NCI-H526 (cell line): ENCODE data around the gene SELENOK.

Experiments
- DNase-seq, 2 experiments: peaks; one replicate each; lab custom pipeline; 2025; lab: John Stamatoyannopoulos, UW

Gene SELENOK

GRCh38 chr3:53891497-53892285, at the start of gene SELENOK:
Gene SELENOK, minus strand, starts transcription at chr3:53891859.
- DNase-seq: peak; percentile 97 to 98

- DNase-seq: no peak
These were observed 49.5 kb upstream of the SELENOK start for GRCh38 chr3:53941184-53941583.

DNA sequence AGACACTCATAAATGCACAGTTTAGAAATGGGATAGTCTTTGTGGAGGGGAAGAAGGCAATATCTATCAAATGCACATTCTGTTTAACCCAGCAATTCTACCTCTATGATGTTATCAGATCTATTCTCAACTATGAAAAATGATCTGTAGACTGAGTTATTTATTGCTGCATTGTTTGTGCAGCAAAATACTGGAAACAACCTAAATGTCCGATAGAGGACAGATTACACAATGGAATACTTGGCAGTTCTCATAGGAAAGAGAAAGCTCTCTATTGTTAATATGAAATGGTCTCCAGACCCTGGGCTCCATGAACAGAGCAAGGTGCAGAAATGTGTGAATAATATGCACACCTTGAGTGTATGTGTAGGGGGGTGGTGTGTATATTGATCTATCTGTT, 49.0 kb upstream of the SELENOK start:
- no peak for DNase-seq

GRCh38 chr3:53939813-53940212, 48.2 kb upstream of the SELENOK start:
- peak in 1 of 2 experiments; percentile 28 for DNase-seq

DNA sequence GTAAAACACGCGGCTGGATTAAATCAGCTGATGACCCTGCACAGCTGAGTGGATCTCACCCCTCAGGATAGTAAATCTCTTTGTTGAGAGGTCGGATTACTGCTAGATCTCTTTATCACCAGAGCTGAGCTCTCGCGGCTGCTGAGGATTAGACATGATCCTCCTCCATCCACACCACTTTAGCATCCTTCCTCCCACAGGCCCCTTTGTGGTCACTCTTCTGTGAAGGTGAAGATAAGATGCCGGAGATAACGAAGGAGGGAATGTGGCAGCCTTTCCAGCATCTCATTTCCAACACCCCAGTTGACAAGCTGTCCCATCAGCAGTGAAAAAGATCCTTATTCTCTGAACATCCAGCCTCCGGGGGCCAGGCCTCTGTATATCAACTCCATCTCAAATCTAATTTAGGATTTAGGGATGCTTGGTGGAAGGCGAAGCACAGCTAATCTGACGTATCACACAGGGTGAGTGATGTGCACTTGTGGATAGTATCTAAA, 47.5 kb upstream of the SELENOK start:
- DNase-seq: no peak

DNA sequence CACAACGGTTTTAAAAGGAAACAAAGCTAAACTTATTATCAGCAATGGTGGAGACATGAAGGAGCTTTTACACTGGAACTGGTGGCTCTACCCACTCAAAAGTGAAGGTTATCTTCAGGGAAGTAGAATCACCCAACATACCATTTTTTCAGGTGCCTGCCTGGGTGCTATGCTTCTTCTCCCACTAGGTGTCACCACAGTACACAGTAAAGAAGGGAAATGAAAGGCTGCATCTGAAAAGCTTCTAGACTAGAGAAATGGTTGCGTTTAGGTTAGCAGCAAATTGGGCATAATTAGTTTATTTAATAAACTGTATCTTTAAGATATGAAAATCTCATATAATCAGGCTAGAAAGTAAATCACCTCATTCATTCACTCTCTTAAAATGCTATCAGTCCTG, 47.0 kb upstream of the SELENOK start:
- DNase-seq: peak; percentile 57 to 77

DNA sequence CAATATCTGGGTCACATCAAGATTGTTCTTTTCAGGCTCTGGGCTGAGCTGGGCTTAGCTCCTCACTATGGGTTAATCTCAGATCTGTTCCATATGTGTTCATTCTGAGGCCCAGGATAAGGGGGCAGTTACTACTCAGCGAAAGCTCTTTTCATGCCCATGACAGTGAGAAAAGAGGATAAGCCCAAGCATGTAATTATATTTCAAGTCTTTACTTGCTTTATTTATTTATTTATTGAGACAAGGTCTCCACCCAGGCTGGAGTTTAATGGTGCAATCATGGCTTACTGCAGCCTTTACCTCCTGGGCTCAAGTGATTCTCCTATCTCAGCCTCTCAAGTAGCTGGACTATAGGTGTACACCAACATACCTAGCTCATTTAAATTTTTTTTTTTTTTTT, 44.7 kb upstream of the SELENOK start:
- DNase-seq: no peak

DNA sequence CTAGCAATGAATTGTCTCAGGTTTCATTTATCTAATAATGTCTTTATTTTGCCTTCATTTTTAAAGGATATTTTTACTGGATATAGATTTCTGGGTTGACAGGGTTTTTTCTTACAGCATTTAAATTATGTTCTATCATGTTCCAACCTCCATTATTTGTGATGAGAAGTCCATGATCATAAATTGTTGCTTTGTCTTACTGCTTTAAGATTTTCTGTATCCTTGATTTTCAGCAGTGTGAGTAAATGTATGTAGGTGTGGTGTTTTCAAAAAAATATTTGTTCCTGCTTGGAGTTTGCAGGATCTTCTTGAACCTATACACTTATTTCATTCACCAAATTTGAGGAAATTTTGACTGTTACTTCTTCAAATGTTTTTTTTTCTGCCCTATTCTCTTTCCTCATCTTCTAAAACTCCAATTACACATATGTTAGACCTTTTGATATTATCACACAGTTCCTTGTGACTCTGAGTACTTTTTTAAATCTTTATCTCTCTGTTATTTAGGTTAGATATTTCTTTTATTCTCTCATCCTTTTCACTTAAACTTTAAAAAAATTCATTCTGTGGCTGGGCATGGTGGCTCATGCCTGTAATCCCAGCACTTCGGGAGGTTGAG, 43.7 kb upstream of the SELENOK start:
- no peak for DNase-seq

GRCh38 chr3:53927208-53927872, 35.7 kb upstream of the SELENOK start:
- peak; percentile 20 to 30 for DNase-seq

- DNase-seq: peak in 1 of 2 experiments; percentile 8
These were observed 29.6 kb upstream of the SELENOK start for GRCh38 chr3:53921296-53921695.

DNA sequence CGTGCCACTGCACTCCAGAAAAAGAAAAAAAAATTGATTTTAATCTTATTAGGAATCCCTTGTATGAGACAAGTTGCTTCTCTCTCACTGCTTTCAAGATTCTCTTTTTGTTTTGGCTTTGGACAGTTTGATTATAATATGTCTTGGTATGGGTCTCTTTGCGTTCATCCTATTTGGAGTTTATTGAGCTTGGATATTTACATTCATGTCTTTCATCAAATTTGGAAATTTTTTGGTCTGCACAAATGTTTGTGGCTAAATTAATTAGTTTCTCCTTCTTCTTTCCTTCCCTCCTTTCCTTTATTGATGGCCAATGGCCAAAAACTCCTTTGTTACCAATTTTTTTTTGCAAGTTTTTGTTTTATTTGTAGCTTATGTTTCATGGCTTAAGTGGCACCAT, 28.1 kb upstream of the SELENOK start:
- DNase-seq: no peak

DNA sequence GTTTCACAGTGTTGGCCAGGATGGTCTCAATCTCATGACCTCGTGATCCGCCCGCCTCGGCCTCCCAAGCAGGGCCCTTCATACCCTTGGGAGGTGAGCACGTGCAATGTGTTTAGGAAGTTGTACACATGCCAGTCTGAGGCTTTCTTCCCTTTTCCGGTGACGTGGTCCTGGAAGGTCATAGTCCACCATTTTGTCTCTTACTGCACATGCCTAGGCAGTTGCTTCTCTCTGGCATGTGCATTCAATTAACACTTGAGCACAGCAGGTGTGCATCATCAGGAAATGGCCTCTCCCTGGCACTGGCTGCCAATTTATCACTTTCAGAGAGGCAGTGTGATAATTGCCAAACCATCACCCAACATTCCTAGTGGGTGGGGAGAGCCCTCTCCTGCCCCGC, 21.7 kb upstream of the SELENOK start:
- no peak for DNase-seq

DNA sequence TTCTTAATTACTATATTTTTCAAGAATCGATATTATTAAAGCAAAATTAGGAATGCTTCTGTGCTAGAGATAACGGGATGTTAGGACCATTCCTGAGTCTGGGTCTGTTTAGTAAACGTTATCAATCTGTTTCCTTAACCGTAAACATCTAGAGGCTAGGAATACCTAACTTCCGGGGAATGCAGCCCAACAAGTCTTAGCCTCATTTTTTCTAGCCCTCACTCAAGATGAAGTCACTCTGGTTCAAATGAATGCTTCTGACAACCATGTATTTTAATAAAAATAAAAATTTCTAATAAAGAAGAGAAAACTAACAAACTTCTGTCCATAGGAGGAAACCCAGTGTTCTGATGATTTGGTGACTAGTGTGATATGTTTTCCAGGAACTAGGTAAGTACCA, 11.1 kb upstream of the SELENOK start:
- no peak for DNase-seq

GRCh38 chr3:53902067-53902466, 10.4 kb upstream of the SELENOK start:
- DNase-seq: no peak

DNA sequence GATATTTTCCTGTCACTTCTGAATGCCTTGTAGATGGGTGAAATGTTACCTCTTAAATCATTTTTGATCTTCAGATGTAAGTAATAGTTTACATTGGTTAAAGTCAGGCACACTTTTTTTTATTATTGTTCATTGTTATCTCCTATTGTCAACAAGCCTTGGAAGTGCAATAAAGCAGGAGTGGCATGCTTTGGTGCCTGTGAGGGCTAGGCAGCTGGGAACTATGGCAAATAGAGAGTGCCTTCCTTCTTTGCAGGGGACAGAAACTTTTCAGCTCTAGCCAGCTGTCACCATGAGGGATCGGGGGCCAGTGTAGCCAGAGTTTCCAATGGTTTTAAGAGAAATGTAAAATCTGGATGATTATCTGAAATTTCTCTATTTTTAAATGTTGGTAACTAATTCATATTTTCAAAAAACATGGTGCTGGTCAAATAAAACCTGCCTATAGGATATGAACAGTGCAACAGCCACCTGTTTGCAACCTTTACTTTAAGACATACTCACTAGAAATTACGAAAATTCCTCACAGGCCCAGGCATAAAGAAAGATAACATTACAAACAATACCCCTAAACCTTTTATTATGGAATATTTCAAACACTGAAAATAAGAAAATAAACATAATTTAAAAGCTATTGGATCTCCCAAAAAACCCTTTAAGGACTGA, 9.1 kb upstream of the SELENOK start:
- no peak for DNase-seq

DNA sequence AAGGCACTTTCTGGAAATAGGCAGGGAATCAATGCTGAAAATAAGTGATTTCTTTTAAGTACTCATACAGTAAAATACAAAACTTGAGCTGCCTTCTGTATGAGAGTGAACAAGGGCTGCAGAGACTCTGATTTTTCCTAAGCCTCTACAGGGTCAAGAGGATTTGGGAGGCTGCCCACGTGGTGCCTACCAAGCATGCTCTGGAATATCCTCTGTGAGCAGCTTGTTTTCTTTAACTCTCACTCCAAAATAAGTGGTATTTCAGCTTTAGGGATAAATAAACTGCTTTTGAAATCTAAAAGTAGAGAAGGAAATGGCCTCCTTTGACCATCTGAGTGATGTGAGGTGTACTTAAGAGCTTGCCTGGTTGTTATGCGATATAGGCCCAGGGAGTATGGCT, 8.1 kb upstream of the SELENOK start:
- no peak for DNase-seq

DNA sequence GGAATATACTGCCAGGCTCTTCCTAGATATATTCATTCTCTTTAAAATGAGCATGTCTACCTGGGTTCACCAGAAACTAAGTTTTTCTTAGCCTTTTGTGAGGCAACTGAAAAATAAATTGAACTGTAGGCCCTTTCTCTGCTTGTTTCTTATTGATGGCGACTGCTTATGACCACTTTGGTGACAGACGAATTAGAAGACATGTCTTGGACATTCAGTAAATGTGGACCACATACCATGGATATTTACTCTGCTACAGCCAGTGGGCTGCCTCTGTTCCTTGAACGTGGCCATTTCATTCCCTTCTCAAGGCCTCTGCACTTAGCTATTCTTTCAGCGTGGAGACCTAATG, 603 bp upstream of the SELENOK start:
- DNase-seq: no peak

DNA sequence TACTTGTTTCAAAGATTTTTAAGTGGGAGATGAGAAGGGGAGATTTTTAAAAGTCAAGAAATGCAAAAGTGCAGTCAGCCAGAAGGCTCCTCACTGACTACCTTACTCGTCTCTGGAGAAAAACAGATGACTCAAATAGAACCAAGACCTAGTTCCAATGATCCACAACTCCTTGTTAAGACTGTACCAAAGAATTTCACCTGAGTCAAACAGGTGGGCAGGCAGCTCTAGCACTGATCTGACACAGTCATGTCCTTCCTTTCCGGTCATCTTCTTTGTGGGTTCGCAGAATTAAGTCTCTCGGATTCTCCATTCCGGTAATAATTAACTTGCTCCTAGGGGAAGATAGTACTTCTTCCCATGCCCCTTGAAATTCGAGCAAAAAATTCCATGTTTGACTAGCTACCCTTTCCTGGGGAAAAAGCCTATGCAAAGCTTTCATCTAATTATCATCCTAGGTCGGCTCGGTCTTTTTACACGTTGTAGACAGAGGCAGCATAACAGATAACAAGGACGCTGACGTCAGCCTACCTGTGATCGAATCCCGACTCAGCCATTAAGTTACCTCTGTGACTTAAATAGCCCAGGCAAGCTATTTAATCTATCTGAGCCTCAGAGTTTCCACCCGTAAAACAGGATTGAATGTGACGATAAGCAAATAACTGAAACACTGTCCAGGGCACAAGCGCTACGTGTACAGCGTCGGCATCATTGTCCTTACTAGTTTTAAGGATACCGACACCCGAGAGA, 758 bp downstream of the SELENOK start:
- DNase-seq: peak; percentile 43 to 54

- DNase-seq: no peak
These were observed 3.4 kb downstream of the SELENOK start for GRCh38 chr3:53888232-53888631.

DNA sequence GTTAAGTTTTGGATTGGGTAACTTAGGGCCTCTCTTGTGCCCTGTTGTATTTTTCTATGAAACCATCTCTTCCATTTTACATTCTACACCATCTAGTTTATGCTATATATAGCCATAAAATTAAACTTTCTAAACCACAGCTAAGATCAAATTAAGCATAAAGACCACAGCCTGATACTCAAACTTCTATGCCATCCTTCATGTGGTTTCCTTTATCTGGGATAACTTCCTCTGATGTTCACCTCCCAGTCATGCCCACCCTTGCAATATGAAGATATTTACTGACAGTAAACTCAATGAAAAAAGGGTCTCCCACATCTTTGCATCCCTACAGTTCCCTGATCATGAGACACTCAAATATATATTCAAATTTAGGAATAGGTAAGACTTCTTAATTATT, 4.2 kb downstream of the SELENOK start:
- DNase-seq: no peak

- no peak for DNase-seq
These were observed 6.4 kb downstream of the SELENOK start for GRCh38 chr3:53885239-53885638.

GRCh38 chr3:53884623-53885022, 7.0 kb downstream of the SELENOK start:
- DNase-seq: no peak
